K562 (cell line): ENCODE measurements around the gene CD69. TPM values are rescaled to one million over a fixed set of nuclear protein-coding genes. Genes with fewer than 3 reads are reported as not detected.

Experiments
- FOXM1 ChIP-seq, 2 experiments: fragments of 450-650 bp in 1 of 2; sonication (generic) in 1 of 2; formaldehyde crosslinking in 1 of 2; IDR thresholded peaks; 2 replicates each; pipeline versions ENCODE4 v1.6.1 to v1.9.0; 2017 to 2022; ENCODE audit warnings: low read depth in 2 of 2, mild to moderate bottlenecking in 2 of 2, missing genetic modification reagents in 1 of 2, moderate library complexity in 1 of 2
- HDAC2 ChIP-seq: fragments of 450-650 bp; IDR thresholded peaks from 2 replicates; pipeline ENCODE4 v1.6.1; 2016; ENCODE audit warnings: mild to moderate bottlenecking
- MED1 ChIP-seq: sonication (generic); formaldehyde crosslinking; IDR thresholded peaks from 2 replicates; pipeline ENCODE4 v1.8.1; 2023; ENCODE audit warnings: missing genetic modification reagents, borderline replicate concordance
- NR1H2 ChIP-seq: sonication (generic); formaldehyde crosslinking; IDR thresholded peaks from 2 replicates; pipeline ENCODE4 v1.4.0; 2020; ENCODE audit warnings: mild to moderate bottlenecking, missing genetic modification reagents
- TBP ChIP-seq: optimal IDR thresholded peaks from 2 replicates; pipeline ENCODE3; 2011; ENCODE audit warnings: low read depth, low read length, improper control_type of control experiment
- TEAD1 ChIP-seq, 2 experiments: fragments of 450-650 bp in 1 of 2; sonication (generic) in 1 of 2; formaldehyde crosslinking; IDR thresholded peaks; 2 replicates each; pipeline versions ENCODE4 v1.4.0 to v1.8.0; 2020 to 2022; ENCODE audit warnings: mild to moderate bottlenecking in 2 of 2, missing genetic modification reagents in 1 of 2
- ZNF436 ChIP-seq: fragments of 250-450, 450-650 bp; sonication (Bioruptor Pico); formaldehyde crosslinking; IDR thresholded peaks from 2 replicates; pipeline ENCODE4 v1.7.0; 2020; ENCODE audit warnings: mild to moderate bottlenecking
- ZNF77 ChIP-seq: fragments of 250-450 bp; sonication (Bioruptor Pico); IDR thresholded peaks from 2 replicates; pipeline ENCODE4 v1.5.0; 2020
- ZNF785 ChIP-seq: fragments of 250-450 bp; sonication (Bioruptor Pico); IDR thresholded peaks from 2 replicates; pipeline ENCODE4 v1.4.0; 2020; ENCODE audit warnings: mild to moderate bottlenecking
- polyA plus RNA-seq, 8 experiments: library from polyadenylated mRNA; depleted of rRNA in 4 of 8; stranded (reverse) in 5 of 8; unstranded in 3 of 8; fragments of >200 nt; fragmentation: Nextera tagmentation in 2 of 8; fragmentation: Illumina TruSeq in 1 of 8; extraction: Ambion mirVana in 2 of 8; extraction: Trizol in 1 of 8; gene quantifications; 2 replicates each; pipeline versions ENCODE4 v1.2.1 to v1.2.3, GENCODE V29; 2011 to 2014; ENCODE audit warnings: inconsistent platforms in 1 of 8, missing spikeins in 1 of 8
- total RNA-seq, 7 experiments: library from RNA; depleted of rRNA in 6 of 7; stranded (reverse); fragments of >200 nt in 6 of 7; fragmentation: Illumina TruSeq in 2 of 7; extraction: Trizol in 2 of 7; gene quantifications; 2 replicates each; pipeline versions ENCODE4 v1.2.1 to v1.2.3, GENCODE V29; 2011 to 2021; ENCODE audit warnings: low replicate concordance in 1 of 7
- TF ChIP-seq, protein P1 (sequence below): fragments of 450-650 bp; formaldehyde crosslinking; IDR thresholded peaks from 2 replicates; pipeline ENCODE4 v1.4.0; 2020; ENCODE audit warnings: mild to moderate bottlenecking, moderate library complexity
- TF ChIP-seq, protein P2 (sequence below): fragments of 450-650 bp; IDR thresholded peaks from 2 replicates; pipeline ENCODE4 v1.6.1; 2016; ENCODE audit warnings: low read depth, mild to moderate bottlenecking, moderate library complexity
- TF ChIP-seq, protein P3 (sequence below), 2 experiments: IDR thresholded peaks in 1 of 2; conservative IDR thresholded peaks in 1 of 2; 2 replicates each; pipeline ENCODE4 v1.6.1; 2016; ENCODE audit warnings: low read depth in 2 of 2, mild to moderate bottlenecking in 1 of 2, missing compliant biosample characterization in 1 of 2, missing genetic modification characterization in 1 of 2, moderate library complexity in 1 of 2

Gene CD69
- total and polyA plus RNA-seq, 9 of the 15 experiments (the other 6 are each of a cell fraction or from before 2014, with no cell fraction given) = 11.7 to 243 (median 54.4) TPM

DNA sequence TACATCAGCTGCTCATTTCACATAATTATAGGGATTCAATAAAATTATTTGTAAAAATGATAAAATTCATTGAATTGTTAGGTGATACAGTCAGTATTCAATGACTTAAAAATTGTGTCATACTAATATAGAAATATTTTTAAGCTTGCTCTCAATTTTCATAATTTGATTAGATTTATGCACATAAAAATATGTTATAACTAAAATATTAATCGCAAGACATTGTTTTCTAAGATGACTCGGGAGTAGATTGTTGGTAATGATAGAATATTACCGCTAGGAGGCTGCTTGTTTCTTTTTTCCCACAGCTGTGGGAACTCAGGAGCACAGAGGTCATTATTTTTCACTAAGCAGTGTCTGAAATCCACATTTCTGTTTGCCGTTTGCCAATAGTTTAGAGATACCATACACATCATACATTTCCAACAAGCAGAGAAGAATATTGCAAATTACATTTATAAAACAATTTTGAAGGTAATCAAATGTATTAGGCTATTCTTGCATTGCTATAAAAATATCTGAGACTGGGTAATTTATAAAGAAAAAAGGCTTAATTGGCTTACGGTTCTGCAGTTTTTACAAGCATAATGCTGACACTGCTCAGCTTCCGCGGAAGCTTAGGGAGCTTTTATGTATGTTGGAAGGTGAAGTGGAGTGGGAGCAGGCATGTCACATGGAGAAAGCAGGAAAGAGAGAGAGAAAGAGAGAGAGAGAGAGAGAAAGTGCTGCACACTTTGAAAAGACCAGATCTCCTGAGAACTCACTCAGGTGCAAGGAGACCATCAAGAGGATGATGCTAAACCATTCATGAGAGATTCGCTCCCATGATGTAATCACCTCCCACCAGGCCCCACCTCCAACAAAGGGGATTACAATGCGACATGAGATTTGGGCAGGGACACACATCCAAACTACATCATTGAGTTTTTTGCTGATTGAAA, 9.2 kb downstream of the CD69 start (continued):
- TF ChIP-seq, protein P1, sequence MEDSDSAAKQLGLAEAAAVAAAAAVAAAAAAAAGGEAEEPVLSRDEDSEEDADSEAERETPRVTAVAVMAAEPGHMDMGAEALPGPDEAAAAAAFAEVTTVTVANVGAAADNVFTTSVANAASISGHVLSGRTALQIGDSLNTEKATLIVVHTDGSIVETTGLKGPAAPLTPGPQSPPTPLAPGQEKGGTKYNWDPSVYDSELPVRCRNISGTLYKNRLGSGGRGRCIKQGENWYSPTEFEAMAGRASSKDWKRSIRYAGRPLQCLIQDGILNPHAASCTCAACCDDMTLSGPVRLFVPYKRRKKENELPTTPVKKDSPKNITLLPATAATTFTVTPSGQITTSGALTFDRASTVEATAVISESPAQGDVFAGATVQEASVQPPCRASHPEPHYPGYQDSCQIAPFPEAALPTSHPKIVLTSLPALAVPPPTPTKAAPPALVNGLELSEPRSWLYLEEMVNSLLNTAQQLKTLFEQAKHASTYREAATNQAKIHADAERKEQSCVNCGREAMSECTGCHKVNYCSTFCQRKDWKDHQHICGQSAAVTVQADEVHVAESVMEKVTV (CRISPR knock-in tag) = no peak; the same call in 1 of the 2 replicates
- TF ChIP-seq NR1H2 (CRISPR knock-in tag) (no peak), ZNF77 (no peak), FOXM1 (IDR thresholded peaks at IDR 0.05; ENCODE audit: low read depth) (peak; percentile 41; the same call in 1 of the 2 replicates), FOXM1 (CRISPR knock-in tag; IDR thresholded peaks at IDR 0.05; ENCODE audit: low read depth) (no peak), TBP (no peak), ZNF436 (CRISPR knock-in tag) (no peak), MED1 (CRISPR knock-in tag) (no peak), ZNF785 (CRISPR knock-in tag) (no peak), HDAC2 (no peak), TEAD1 (CRISPR knock-in tag; IDR thresholded peaks at IDR 0.05) (no peak; a peak in 1 of 4 replicates)
- TF ChIP-seq, protein P2, sequence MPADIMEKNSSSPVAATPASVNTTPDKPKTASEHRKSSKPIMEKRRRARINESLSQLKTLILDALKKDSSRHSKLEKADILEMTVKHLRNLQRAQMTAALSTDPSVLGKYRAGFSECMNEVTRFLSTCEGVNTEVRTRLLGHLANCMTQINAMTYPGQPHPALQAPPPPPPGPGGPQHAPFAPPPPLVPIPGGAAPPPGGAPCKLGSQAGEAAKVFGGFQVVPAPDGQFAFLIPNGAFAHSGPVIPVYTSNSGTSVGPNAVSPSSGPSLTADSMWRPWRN = 0 out of 2 replicates have a peak, but pooled peaks have one; percentile 13
- TF ChIP-seq, protein P3, sequence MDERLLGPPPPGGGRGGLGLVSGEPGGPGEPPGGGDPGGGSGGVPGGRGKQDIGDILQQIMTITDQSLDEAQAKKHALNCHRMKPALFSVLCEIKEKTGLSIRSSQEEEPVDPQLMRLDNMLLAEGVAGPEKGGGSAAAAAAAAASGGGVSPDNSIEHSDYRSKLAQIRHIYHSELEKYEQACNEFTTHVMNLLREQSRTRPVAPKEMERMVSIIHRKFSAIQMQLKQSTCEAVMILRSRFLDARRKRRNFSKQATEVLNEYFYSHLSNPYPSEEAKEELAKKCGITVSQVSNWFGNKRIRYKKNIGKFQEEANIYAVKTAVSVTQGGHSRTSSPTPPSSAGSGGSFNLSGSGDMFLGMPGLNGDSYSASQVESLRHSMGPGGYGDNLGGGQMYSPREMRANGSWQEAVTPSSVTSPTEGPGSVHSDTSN (CRISPR knock-in tag; IDR thresholded peaks at IDR 0.05; ENCODE audit: low read depth) = no peak
- TF ChIP-seq, protein P3 (tag; conservative IDR thresholded peaks at IDR 0.05; ENCODE audit: low read depth) = no peak
